CD4-positive, CD25-positive, alpha-beta regulatory T cell (primary cell): ENCODE data around the gene PREP. TPM values are rescaled to one million over a fixed set of nuclear protein-coding genes. Genes with fewer than 3 reads are reported as not detected.
A peak's percentile ranks its signal among the peaks of the same experiment; 100 is the strongest.

ENCODE experiments used
- ATAC-seq, 2 donors: fragments of 150-1000 bp; cut with Tn5 transposase; one replicate each; pipeline ENCODE4 v1.10.0; 2021; ENCODE audit warnings: low read depth in 2 of 2, moderate number of reproducible peaks in 2 of 2, moderate library complexity in 1 of 2
- DNase-seq, 3 donors: peaks; one replicate each; pipeline versions ENCODE4 v3.0.0 to v3.0.0-alpha.2; 2012 to 2022; ENCODE audit warnings: mixed read lengths in 1 of 3
- H3K27ac ChIP-seq: one replicate; pipeline ENCODE4 v1.7.0; 2013; ENCODE audit warnings: mild to moderate bottlenecking, low read length; ENCODE audit not compliant: insufficient read depth, poor library complexity, severe bottlenecking
- H3K27me3 ChIP-seq: one replicate; pipeline ENCODE4 v1.7.0; 2013; ENCODE audit warnings: low read length; ENCODE audit not compliant: control insufficient read depth, insufficient read depth
- H3K36me3 ChIP-seq: one replicate; pipeline ENCODE4 v1.7.0; 2013; ENCODE audit warnings: mild to moderate bottlenecking, low read length, moderate library complexity; ENCODE audit not compliant: control insufficient read depth, insufficient read depth
- H3K4me1 ChIP-seq: 2 replicates; pipeline ENCODE4 v1.7.0; 2013; ENCODE audit warnings: mild to moderate bottlenecking, low read length; ENCODE audit not compliant: insufficient read depth, control insufficient read depth, poor library complexity, severe bottlenecking
- H3K4me3 ChIP-seq: one replicate; pipeline ENCODE4 v1.7.0; 2013; ENCODE audit warnings: low read depth, mild to moderate bottlenecking, low read length, moderate library complexity
- H3K9me3 ChIP-seq, 2 experiments: 1 replicate in 1 of 2; 2 replicates in 1 of 2; pipeline ENCODE4 v1.7.0; 2013; ENCODE audit warnings: low read length in 2 of 2, mild to moderate bottlenecking in 1 of 2, moderate library complexity in 1 of 2; ENCODE audit not compliant: control insufficient read depth in 2 of 2
- H3K27ac Mint-ChIP-seq, 3 donors: one replicate each; pipeline ENCODE4 v1.8.0; 2020 to 2022; ENCODE audit warnings: mild to moderate bottlenecking in 3 of 3, mixed read lengths in 3 of 3, moderate library complexity in 2 of 3
- H3K27me3 Mint-ChIP-seq: one replicate; pipeline ENCODE4 v1.8.0; 2022; ENCODE audit warnings: mild to moderate bottlenecking, mixed read lengths
- H3K36me3 Mint-ChIP-seq: one replicate; pipeline ENCODE4 v1.8.0; 2020; ENCODE audit warnings: mixed read lengths
- H3K4me1 Mint-ChIP-seq, 4 donors: one replicate each; pipeline ENCODE4 v1.8.0; 2020 to 2022; ENCODE audit warnings: mixed read lengths in 4 of 4, mild to moderate bottlenecking in 1 of 4
- H3K4me3 Mint-ChIP-seq, 4 donors: one replicate each; pipeline ENCODE4 v1.8.0; 2020 to 2022; ENCODE audit warnings: mild to moderate bottlenecking in 4 of 4, mixed read lengths in 4 of 4, moderate library complexity in 3 of 4
- H3K9me3 Mint-ChIP-seq, 7 donors: one replicate each; pipeline ENCODE4 v1.8.0; 2020 to 2022; ENCODE audit warnings: mixed read lengths in 7 of 7, mild to moderate bottlenecking in 3 of 7, moderate library complexity in 2 of 7
- polyA plus RNA-seq, 4 donors: library from polyadenylated mRNA; unstranded; fragments of 300-500 nt; fragmentation: Illumina TruSeq; gene quantifications; one replicate each; pipeline ENCODE4 v1.2.3, GENCODE V29; 2021
- total RNA-seq: library from RNA; stranded (reverse); gene quantifications from one replicate; pipeline ENCODE4 v1.2.3, GENCODE V29; 2022

Gene PREP
- total and polyA plus RNA-seq, 5 donors from 2014 or later = 33.8 to 49.7 (median 41.8) TPM

GRCh38 chr6:105389543-105389942, 13.3 kb downstream of the PREP start:
- Histone ChIP-seq H3K27ac (no peak overlapping the region), H3K4me1 (no peaks in the 10 kb centered on the region), H3K36me3 (peaks cover 33% of the 10 kb centered on the region), H3K4me3 (no peak overlapping the region), H3K9me3 (no peaks in the 10 kb centered on the region), H3K27me3 (no peaks in the 10 kb centered on the region)
- ATAC-seq (no peak), DNase-seq (no peak)
- no peaks in the 10 kb centered on the region for H3K27me3 Mint-ChIP-seq
- H3K36me3 Mint-ChIP-seq = peaks cover 22% of the 10 kb centered on the region
- H3K4me1 Mint-ChIP-seq = peaks cover 11 to 18% (median 13%) of the 10 kb centered on the region in 4 donors
- H3K9me3 Mint-ChIP-seq = no peaks in the 10 kb centered on the region
- H3K4me3 Mint-ChIP-seq = no peak overlapping the region
- no peak overlapping the region for H3K27ac Mint-ChIP-seq

DNA sequence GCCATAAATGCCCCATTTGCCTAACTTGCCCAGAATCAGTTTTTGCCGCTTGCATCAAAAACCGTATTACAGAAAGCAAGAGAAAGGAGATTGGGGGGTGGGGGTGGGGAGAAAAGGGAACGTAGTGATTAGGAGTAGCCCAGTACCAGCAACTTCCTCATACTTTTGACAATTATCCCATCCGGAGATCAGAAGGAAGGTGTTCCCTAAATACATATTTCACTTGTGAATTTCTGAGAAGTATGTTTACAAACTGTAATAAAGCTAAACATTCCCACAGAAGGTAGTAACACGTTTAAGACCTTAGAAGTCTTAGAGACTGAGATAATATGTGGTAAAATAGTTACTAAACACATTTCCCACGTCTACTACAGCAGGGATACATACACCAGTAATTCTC, 14.5 kb downstream of the PREP start:
- peaks cover 26% of the 10 kb centered on the region for H3K36me3 Mint-ChIP-seq
- peaks cover 36% of the 10 kb centered on the region for H3K36me3 ChIP-seq
- H3K4me1 Mint-ChIP-seq = peaks cover 13 to 22% (median 19%) of the 10 kb centered on the region in 4 donors
- no peaks in the 10 kb centered on the region for H3K4me1 ChIP-seq
- H3K9me3 Mint-ChIP-seq = no peaks in the 10 kb centered on the region
- ATAC-seq (no peak), DNase-seq (no peak)
- H3K27me3 Mint-ChIP-seq = no peaks in the 10 kb centered on the region
- H3K4me3 Mint-ChIP-seq = no peak overlapping the region
- no peak overlapping the region for H3K4me3 ChIP-seq
- H3K27ac Mint-ChIP-seq = no peak overlapping the region
- H3K9me3 ChIP-seq = no peaks in the 10 kb centered on the region
- no peak overlapping the region for H3K27ac ChIP-seq
- no peaks in the 10 kb centered on the region for H3K27me3 ChIP-seq

- H3K27ac Mint-ChIP-seq = peak overlapping the region in 1 of 3 donors; percentile 67
Measured at GRCh38 chr6:105384004-105384403, 18.9 kb downstream of the PREP start.

GRCh38 chr6:105382958-105383357, 19.9 kb downstream of the PREP start:
- peak overlapping the region in 1 of 3 donors; percentile 22 for H3K27ac Mint-ChIP-seq
- H3K27ac ChIP-seq = no peak overlapping the region
- peaks cover 14% of the 10 kb centered on the region for H3K36me3 ChIP-seq
- H3K4me3 ChIP-seq = no peak overlapping the region
- H3K27me3 ChIP-seq = no peaks in the 10 kb centered on the region
- no peaks in the 10 kb centered on the region for H3K9me3 Mint-ChIP-seq
- DNase-seq = no peak
- no peak overlapping the region for H3K4me3 Mint-ChIP-seq
- H3K36me3 Mint-ChIP-seq = peaks cover 19% of the 10 kb centered on the region
- no peak for ATAC-seq
- no peaks in the 10 kb centered on the region for H3K27me3 Mint-ChIP-seq
- peaks cover 24 to 47% (median 33%) of the 10 kb centered on the region in 4 donors for H3K4me1 Mint-ChIP-seq
- H3K9me3 ChIP-seq = no peaks in the 10 kb centered on the region
- H3K4me1 ChIP-seq = no peaks in the 10 kb centered on the region

More at GRCh38 chr6:105384004-105384403, 18.9 kb downstream of the PREP start:
- Mint-ChIP-seq H3K4me3 (no peak overlapping the region), H3K4me1 (peaks cover 20 to 44% (median 29%) of the 10 kb centered on the region in 4 donors), H3K36me3 (peaks cover 19% of the 10 kb centered on the region), H3K27me3 (no peaks in the 10 kb centered on the region), H3K9me3 (no peaks in the 10 kb centered on the region)
- Histone ChIP-seq H3K4me1 (no peaks in the 10 kb centered on the region), H3K4me3 (no peak overlapping the region), H3K9me3 (no peaks in the 10 kb centered on the region), H3K36me3 (peaks cover 16% of the 10 kb centered on the region), H3K27ac (no peak overlapping the region), H3K27me3 (no peaks in the 10 kb centered on the region)
- no peak for ATAC-seq
- no peak for DNase-seq

DNA sequence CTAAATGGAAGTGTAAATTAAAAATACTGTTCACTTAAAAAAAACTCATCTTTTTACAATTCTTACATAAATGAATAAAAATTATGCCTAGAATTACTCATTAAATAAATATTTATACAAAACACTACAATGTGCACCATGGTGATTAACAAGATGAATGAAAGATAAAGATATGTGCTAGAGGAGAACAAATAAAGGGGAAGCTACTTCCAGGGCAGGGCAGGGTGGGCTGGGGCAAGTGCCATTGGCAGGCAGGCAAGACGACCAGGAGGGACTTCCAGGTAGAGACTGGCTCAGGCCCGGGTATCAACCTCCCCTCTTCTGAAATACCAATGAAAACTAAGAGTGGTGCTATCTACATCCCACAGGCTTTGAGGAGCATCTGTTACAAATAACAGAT, 20.4 kb downstream of the PREP start:
- H3K9me3 ChIP-seq = no peaks in the 10 kb centered on the region
- no peaks in the 10 kb centered on the region for H3K27me3 ChIP-seq
- no peak overlapping the region for H3K27ac Mint-ChIP-seq
- H3K27me3 Mint-ChIP-seq = no peaks in the 10 kb centered on the region
- DNase-seq (no peak), ATAC-seq (no peak)
- H3K36me3 ChIP-seq = peaks cover 13% of the 10 kb centered on the region
- no peaks in the 10 kb centered on the region for H3K4me1 ChIP-seq
- H3K4me3 ChIP-seq = no peak overlapping the region
- H3K4me1 Mint-ChIP-seq = peaks cover 23 to 45% (median 33%) of the 10 kb centered on the region in 4 donors
- no peaks in the 10 kb centered on the region for H3K9me3 Mint-ChIP-seq
- H3K27ac ChIP-seq = no peak overlapping the region
- peaks cover 19% of the 10 kb centered on the region for H3K36me3 Mint-ChIP-seq
- H3K4me3 Mint-ChIP-seq = no peak overlapping the region

DNA sequence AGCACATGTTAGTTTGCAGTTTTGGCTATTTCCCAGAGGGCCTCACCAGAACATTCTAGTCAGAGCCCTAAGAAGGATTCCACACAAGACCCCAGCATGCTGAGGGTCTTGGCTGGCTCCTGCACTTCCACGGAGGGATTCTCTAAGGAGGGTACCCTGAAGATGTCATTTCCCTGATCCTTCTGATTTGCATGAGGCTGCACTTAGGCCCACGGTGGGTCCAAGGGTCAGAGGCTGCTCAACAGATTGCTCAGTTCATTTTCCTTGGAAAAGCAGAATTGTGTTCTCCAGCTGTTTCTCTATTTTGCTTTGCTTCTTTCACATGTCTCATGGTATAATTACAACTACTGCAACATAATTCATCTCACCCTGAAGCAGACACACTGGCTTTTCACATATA, 22.2 kb downstream of the PREP start:
- Mint-ChIP-seq H3K4me1 (peaks cover 17 to 40% (median 29%) of the 10 kb centered on the region in 4 donors), H3K27ac (peak overlapping the region in 1 of 3 donors; percentile 7), H3K9me3 (no peaks in the 10 kb centered on the region), H3K4me3 (no peak overlapping the region), H3K36me3 (peaks cover 14% of the 10 kb centered on the region), H3K27me3 (no peaks in the 10 kb centered on the region)
- Histone ChIP-seq H3K27ac (no peak overlapping the region), H3K4me3 (no peak overlapping the region), H3K27me3 (no peaks in the 10 kb centered on the region), H3K4me1 (no peaks in the 10 kb centered on the region), H3K9me3 (no peaks in the 10 kb centered on the region), H3K36me3 (peaks cover 21% of the 10 kb centered on the region)
- no peak for ATAC-seq
- no peak for DNase-seq

GRCh38 chr6:105375797-105376196, 27.1 kb downstream of the PREP start:
- H3K9me3 Mint-ChIP-seq = no peaks in the 10 kb centered on the region
- peaks cover 11 to 23% (median 21%) of the 10 kb centered on the region in 4 donors for H3K4me1 Mint-ChIP-seq
- peaks cover 34% of the 10 kb centered on the region for H3K36me3 Mint-ChIP-seq
- no peak overlapping the region for H3K27ac ChIP-seq
- no peak overlapping the region for H3K4me3 ChIP-seq
- H3K27me3 ChIP-seq = no peaks in the 10 kb centered on the region
- DNase-seq (no peak), ATAC-seq (no peak)
- H3K9me3 ChIP-seq = no peaks in the 10 kb centered on the region
- H3K4me3 Mint-ChIP-seq = no peak overlapping the region
- no peaks in the 10 kb centered on the region for H3K4me1 ChIP-seq
- H3K36me3 ChIP-seq = peaks cover 50% of the 10 kb centered on the region
- H3K27ac Mint-ChIP-seq = peak overlapping the region in 1 of 3 donors; percentile 43
- H3K27me3 Mint-ChIP-seq = no peaks in the 10 kb centered on the region

DNA sequence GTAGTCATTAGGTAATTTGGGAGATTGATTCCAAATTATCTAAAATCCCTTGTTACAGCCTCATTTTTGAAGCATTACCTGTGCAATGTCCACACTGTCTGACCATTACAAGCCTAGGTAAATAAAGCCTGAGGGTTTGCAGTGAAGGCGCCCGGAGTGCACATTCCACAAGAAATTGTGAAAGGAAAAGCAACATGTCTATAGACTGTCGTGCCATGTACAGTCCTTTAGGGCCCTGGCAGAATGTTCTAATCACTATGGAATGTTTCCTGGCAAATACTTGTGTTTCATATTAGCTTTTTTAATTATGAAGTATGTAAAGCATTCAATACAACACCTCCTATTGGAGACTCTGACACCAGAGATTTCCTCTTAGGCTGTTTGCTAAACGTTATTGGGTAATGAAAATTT, 28.9 kb downstream of the PREP start:
- no peak overlapping the region for H3K4me3 Mint-ChIP-seq
- H3K27ac Mint-ChIP-seq = no peak overlapping the region
- H3K36me3 Mint-ChIP-seq = peaks cover 36% of the 10 kb centered on the region

More for the DNA sequence above, 28.9 kb downstream of the PREP start:
- no peaks in the 10 kb centered on the region for H3K9me3 ChIP-seq
- ATAC-seq (no peak), DNase-seq (no peak)
- no peaks in the 10 kb centered on the region for H3K27me3 ChIP-seq
- Mint-ChIP-seq H3K27me3 (no peaks in the 10 kb centered on the region), H3K4me1 (peaks cover 4 to 15% (median 11%) of the 10 kb centered on the region in 4 donors), H3K9me3 (no peaks in the 10 kb centered on the region)
- H3K27ac ChIP-seq = no peak overlapping the region
- H3K36me3 ChIP-seq = peaks cover 50% of the 10 kb centered on the region
- H3K4me1 ChIP-seq = no peaks in the 10 kb centered on the region
- no peak overlapping the region for H3K4me3 ChIP-seq
